ENCODE data around the gene CXCL14. TPM values are rescaled to one million over a fixed set of nuclear protein-coding genes. Genes with fewer than 3 reads are reported as not detected.
A peak's percentile ranks its signal among the peaks of the same experiment; 100 is the strongest.

The CXCL14 gene
- total RNA-seq, 1 donor: not detected

DNA sequence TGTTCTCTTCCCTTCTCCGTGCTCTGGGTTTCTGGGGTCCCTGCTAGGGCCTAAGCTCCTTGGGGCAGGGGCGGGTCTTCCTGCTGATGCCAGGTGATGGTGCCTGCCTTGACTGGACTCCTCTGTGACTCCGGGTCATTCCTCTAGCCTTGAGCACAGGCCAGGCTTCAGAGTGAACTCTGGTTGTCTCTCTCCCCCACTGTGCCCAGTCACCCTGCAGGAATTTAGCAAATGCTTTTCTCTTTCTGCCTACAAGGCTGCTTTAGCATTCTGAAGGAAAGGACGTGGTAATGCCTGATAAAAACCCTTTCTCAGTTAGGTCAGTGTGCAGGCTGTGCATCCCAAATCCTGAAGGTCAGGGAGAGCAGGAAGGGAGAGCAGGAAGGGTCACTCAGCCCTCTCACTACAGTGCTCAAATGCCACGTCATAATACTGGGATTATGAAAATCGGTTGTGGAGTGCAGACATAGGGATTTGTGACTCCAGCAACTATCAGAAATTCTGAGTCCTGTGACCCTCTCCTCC lies 2.7 kb downstream of the CXCL14 start:
- Histone ChIP-seq H2AFZ (ENCODE audit: low read length) (peak overlapping the region; percentile 62), H3K27me3 (ENCODE audit: insufficient read depth, low read length) (peaks cover 36% of the 10 kb centered on the region), H3K9me3 (ENCODE audit: low read depth, low read length) (no peaks in the 10 kb centered on the region), H3K36me3 (ENCODE audit: insufficient read depth, low read length) (no peaks in the 10 kb centered on the region), H3K4me1 (ENCODE audit: insufficient read depth, low read length) (peaks cover 7% of the 10 kb centered on the region), H3K27ac (ENCODE audit: low read depth, low read length) (no peak overlapping the region), H3K4me3 (ENCODE audit: insufficient read depth, low read length) (no peak overlapping the region), H4K20me1 (ENCODE audit: insufficient read depth, low read length) (no peaks in the 10 kb centered on the region), H3K4me2 (ENCODE audit: insufficient read depth, low read length) (peak overlapping the region; percentile 44), H3K79me2 (ENCODE audit: insufficient read depth, low read length) (no peaks in the 10 kb centered on the region)
- TF ChIP-seq, protein P1, sequence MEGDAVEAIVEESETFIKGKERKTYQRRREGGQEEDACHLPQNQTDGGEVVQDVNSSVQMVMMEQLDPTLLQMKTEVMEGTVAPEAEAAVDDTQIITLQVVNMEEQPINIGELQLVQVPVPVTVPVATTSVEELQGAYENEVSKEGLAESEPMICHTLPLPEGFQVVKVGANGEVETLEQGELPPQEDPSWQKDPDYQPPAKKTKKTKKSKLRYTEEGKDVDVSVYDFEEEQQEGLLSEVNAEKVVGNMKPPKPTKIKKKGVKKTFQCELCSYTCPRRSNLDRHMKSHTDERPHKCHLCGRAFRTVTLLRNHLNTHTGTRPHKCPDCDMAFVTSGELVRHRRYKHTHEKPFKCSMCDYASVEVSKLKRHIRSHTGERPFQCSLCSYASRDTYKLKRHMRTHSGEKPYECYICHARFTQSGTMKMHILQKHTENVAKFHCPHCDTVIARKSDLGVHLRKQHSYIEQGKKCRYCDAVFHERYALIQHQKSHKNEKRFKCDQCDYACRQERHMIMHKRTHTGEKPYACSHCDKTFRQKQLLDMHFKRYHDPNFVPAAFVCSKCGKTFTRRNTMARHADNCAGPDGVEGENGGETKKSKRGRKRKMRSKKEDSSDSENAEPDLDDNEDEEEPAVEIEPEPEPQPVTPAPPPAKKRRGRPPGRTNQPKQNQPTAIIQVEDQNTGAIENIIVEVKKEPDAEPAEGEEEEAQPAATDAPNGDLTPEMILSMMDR (IDR thresholded peaks at IDR 0.05; ENCODE audit: extremely low read depth, low read depth, low read length): no peak
- peak; percentile 89 for DNase-seq (ENCODE audit: insufficient read length, low spot score, missing footprints)

DNA sequence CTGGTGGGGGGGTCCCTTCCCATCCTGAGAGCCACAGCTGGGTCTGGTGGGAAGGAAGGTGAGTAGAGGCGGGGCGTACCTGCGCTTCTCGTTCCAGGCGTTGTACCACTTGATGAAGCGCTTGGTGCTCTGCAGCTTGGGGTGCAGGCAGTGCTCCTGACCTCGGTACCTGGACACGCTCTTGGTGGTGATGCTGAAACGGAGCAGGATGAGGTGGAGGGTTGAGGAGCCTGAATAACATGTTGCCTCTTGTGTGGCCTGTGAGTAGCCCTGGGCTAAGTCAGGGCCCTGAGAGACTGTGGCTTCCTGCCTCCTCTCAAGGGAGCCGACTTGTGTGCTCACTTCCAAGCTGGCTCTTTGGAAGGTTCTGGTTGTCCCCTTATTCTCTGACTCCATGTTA lies 4.3 kb downstream of the CXCL14 start:
- Histone ChIP-seq H3K27me3 (ENCODE audit: insufficient read depth, low read length) (peaks cover 25% of the 10 kb centered on the region), H4K20me1 (ENCODE audit: insufficient read depth, low read length) (no peaks in the 10 kb centered on the region)

GRCh38 chr5:135571902-135572301 lies 6.9 kb downstream of the CXCL14 start:
- no peaks in the 10 kb centered on the region for H3K9me3 ChIP-seq (ENCODE audit: low read depth, low read length)
- peaks cover 3% of the 10 kb centered on the region for H3K27me3 ChIP-seq (ENCODE audit: insufficient read depth, low read length)
- TF ChIP-seq, protein P1 (IDR thresholded peaks at IDR 0.05; ENCODE audit: extremely low read depth, low read depth, low read length): no peak

More for the DNA sequence above, 4.3 kb downstream of the CXCL14 start:
- Histone ChIP-seq H3K79me2 (ENCODE audit: insufficient read depth, low read length) (no peaks in the 10 kb centered on the region), H3K9me3 (ENCODE audit: low read depth, low read length) (no peaks in the 10 kb centered on the region), H2AFZ (ENCODE audit: low read length) (no peak overlapping the region), H3K36me3 (ENCODE audit: insufficient read depth, low read length) (no peaks in the 10 kb centered on the region), H3K4me1 (ENCODE audit: insufficient read depth, low read length) (peaks cover 7% of the 10 kb centered on the region), H3K4me2 (ENCODE audit: insufficient read depth, low read length) (no peak overlapping the region), H3K4me3 (ENCODE audit: insufficient read depth, low read length) (no peak overlapping the region), H3K27ac (ENCODE audit: low read depth, low read length) (no peak overlapping the region)
- no peak for DNase-seq (ENCODE audit: insufficient read length, low spot score, missing footprints)
- TF ChIP-seq, protein P1 (IDR thresholded peaks at IDR 0.05; ENCODE audit: extremely low read depth, low read depth, low read length): no peak

DNA sequence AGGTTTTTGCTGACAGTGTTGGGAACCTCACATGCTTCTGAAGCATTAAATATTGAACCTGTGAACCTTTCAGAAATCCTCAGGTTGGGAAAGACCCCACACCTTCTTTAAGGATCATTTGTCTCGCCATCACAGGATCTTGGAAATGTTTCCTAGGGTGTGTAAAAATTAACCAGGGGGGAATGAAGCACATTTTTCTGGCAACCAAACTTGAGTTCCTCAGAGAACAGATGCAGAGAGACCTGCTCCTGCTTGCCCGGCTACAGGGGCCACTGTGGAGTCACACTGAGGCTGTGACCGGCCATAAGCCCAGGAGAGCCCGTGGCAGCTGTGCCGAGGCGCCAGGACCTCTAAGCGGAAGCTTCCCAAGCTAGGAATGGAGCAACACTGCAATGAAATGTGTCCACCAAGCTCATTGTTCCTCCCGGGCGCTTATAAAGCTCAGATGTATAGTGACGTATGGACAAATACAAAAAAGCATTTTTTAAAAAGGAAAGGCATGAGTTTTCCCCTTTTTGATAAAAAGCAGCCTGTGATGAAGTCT lies 7.7 kb downstream of the CXCL14 start:
- Histone ChIP-seq H3K79me2 (ENCODE audit: insufficient read depth, low read length) (no peaks in the 10 kb centered on the region), H2AFZ (ENCODE audit: low read length) (no peak overlapping the region), H3K4me1 (ENCODE audit: insufficient read depth, low read length) (peaks cover 4% of the 10 kb centered on the region), H3K4me2 (ENCODE audit: insufficient read depth, low read length) (no peak overlapping the region), H3K27ac (ENCODE audit: low read depth, low read length) (no peak overlapping the region), H3K9me3 (ENCODE audit: low read depth, low read length) (no peaks in the 10 kb centered on the region), H3K4me3 (ENCODE audit: insufficient read depth, low read length) (no peak overlapping the region), H3K27me3 (ENCODE audit: insufficient read depth, low read length) (peaks cover 3% of the 10 kb centered on the region), H4K20me1 (ENCODE audit: insufficient read depth, low read length) (no peaks in the 10 kb centered on the region), H3K36me3 (ENCODE audit: insufficient read depth, low read length) (no peaks in the 10 kb centered on the region)
- DNase-seq (ENCODE audit: insufficient read length, low spot score, missing footprints): no peak
- TF ChIP-seq, protein P1 (IDR thresholded peaks at IDR 0.05; ENCODE audit: extremely low read depth, low read depth, low read length): no peak

More at GRCh38 chr5:135571902-135572301, 6.9 kb downstream of the CXCL14 start:
- no peaks in the 10 kb centered on the region for H3K36me3 ChIP-seq (ENCODE audit: insufficient read depth, low read length)
- H2AFZ ChIP-seq (ENCODE audit: low read length): no peak overlapping the region
- no peaks in the 10 kb centered on the region for H4K20me1 ChIP-seq (ENCODE audit: insufficient read depth, low read length)
- no peak overlapping the region for H3K4me2 ChIP-seq (ENCODE audit: insufficient read depth, low read length)
- no peaks in the 10 kb centered on the region for H3K79me2 ChIP-seq (ENCODE audit: insufficient read depth, low read length)
- no peak for DNase-seq (ENCODE audit: insufficient read length, low spot score, missing footprints)
- no peak overlapping the region for H3K4me3 ChIP-seq (ENCODE audit: insufficient read depth, low read length)
- no peak overlapping the region for H3K27ac ChIP-seq (ENCODE audit: low read depth, low read length)
- peaks cover 7% of the 10 kb centered on the region for H3K4me1 ChIP-seq (ENCODE audit: insufficient read depth, low read length)

All from osteoblast (primary cell).